Trophoblast cell (in vitro differentiated cells and primary cell): ENCODE data around the gene DBH.

ENCODE experiments used
- DNase-seq, 2 donors: peaks; one replicate each; pipeline ENCODE4 v3.0.0-alpha.2; 2016
- H2AFZ ChIP-seq: 2 replicates; pipeline ENCODE4 v1.6.1; 2013; ENCODE audit warnings: low read length, moderate library complexity, mild to moderate bottlenecking; ENCODE audit not compliant: insufficient read depth, poor library complexity
- H2AK5ac ChIP-seq: 2 replicates; pipeline ENCODE4 v1.6.1; 2013; ENCODE audit warnings: mild to moderate bottlenecking, low read length
- H2BK120ac ChIP-seq: 2 replicates; pipeline ENCODE4 v1.6.1; 2013; ENCODE audit warnings: low read length, mild to moderate bottlenecking, moderate library complexity; ENCODE audit not compliant: insufficient read depth, poor library complexity
- H2BK12ac ChIP-seq: 2 replicates; pipeline ENCODE4 v1.6.1; 2013; ENCODE audit warnings: mild to moderate bottlenecking, low read length, moderate library complexity
- H2BK5ac ChIP-seq: 2 replicates; pipeline ENCODE4 v1.6.1; 2013; ENCODE audit warnings: low read length, low read depth, moderate library complexity, mild to moderate bottlenecking; ENCODE audit not compliant: poor library complexity
- H3K14ac ChIP-seq: 2 replicates; pipeline ENCODE4 v1.6.1; 2013; ENCODE audit warnings: mild to moderate bottlenecking, low read length
- H3K18ac ChIP-seq: 2 replicates; pipeline ENCODE4 v1.6.1; 2013; ENCODE audit warnings: mild to moderate bottlenecking, low read length
- H3K23ac ChIP-seq: 2 replicates; pipeline ENCODE4 v1.6.1; 2013; ENCODE audit warnings: low read length
- H3K27ac ChIP-seq: 2 replicates; pipeline ENCODE4 v1.5.1; 2013; ENCODE audit warnings: low read depth, mild to moderate bottlenecking, inconsistent platforms, low read length, moderate library complexity
- H3K27me3 ChIP-seq: 2 replicates; pipeline ENCODE4 v1.6.1; 2013; ENCODE audit warnings: inconsistent platforms, mild to moderate bottlenecking, low read length, moderate library complexity; ENCODE audit not compliant: insufficient read depth
- H3K36me3 ChIP-seq, 2 experiments: 1 replicate in 1 of 2; 2 replicates in 1 of 2; pipeline ENCODE4 v1.6.1; 2013; ENCODE audit warnings: low read length in 2 of 2, mild to moderate bottlenecking in 2 of 2, moderate library complexity in 1 of 2; ENCODE audit not compliant: insufficient read depth in 2 of 2, control insufficient read depth in 1 of 2
- H3K4ac ChIP-seq: 2 replicates; pipeline ENCODE4 v1.6.1; 2013; ENCODE audit warnings: low read depth, mild to moderate bottlenecking, low read length, moderate library complexity
- H3K4me1 ChIP-seq, 2 experiments: 1 replicate in 1 of 2; 2 replicates in 1 of 2; pipeline ENCODE4 v1.6.1; 2013; ENCODE audit warnings: low read length in 2 of 2, mild to moderate bottlenecking in 2 of 2, moderate library complexity in 1 of 2; ENCODE audit not compliant: insufficient read depth in 2 of 2, control insufficient read depth in 1 of 2
- H3K4me2 ChIP-seq: 2 replicates; pipeline ENCODE4 v1.6.1; 2013; ENCODE audit warnings: inconsistent platforms, mild to moderate bottlenecking, low read length, moderate library complexity
- H3K4me3 ChIP-seq: 2 replicates; pipeline ENCODE4 v1.5.1; 2013; ENCODE audit warnings: mild to moderate bottlenecking, low read depth, low read length, inconsistent platforms
- H3K79me1 ChIP-seq: one replicate; pipeline ENCODE4 v1.6.1; 2013; ENCODE audit warnings: low read length
- H3K79me2 ChIP-seq: 2 replicates; pipeline ENCODE4 v1.6.1; 2013; ENCODE audit warnings: low read length, mild to moderate bottlenecking; ENCODE audit not compliant: control insufficient read depth, insufficient read depth, poor library complexity
- H3K9ac ChIP-seq: 2 replicates; pipeline ENCODE4 v1.6.1; 2013; ENCODE audit warnings: mild to moderate bottlenecking, low read length
- H3K9me3 ChIP-seq: 2 replicates; pipeline ENCODE4 v1.6.1; 2013; ENCODE audit warnings: low read depth, mild to moderate bottlenecking, control low read depth, inconsistent platforms, low read length; ENCODE audit not compliant: insufficient read depth
- H4K12ac ChIP-seq: 2 replicates; pipeline ENCODE4 v1.6.1; 2013; ENCODE audit warnings: low read depth, mild to moderate bottlenecking, low read length, moderate library complexity
- H4K8ac ChIP-seq: 2 replicates; pipeline ENCODE4 v1.6.1; 2013; ENCODE audit warnings: low read depth, mild to moderate bottlenecking, low read length, moderate library complexity
- H4K91ac ChIP-seq: one replicate; pipeline ENCODE4 v1.6.1; 2013; ENCODE audit warnings: low read depth, mild to moderate bottlenecking, low read length, moderate library complexity
- WGBS: extraction: QIAGEN DNeasy Blood & Tissue Kit; methylation state at CpG from one replicate; pipeline ENCODE4 v1.1.7; 2013; ENCODE audit warnings: missing lambda C conversion rate; ENCODE audit not compliant: insufficient read length, insufficient coverage; ENCODE audit errors: extremely low coverage; 5-methylcytosine and 5-hydroxymethylcytosine counted together

Gene DBH

DNA sequence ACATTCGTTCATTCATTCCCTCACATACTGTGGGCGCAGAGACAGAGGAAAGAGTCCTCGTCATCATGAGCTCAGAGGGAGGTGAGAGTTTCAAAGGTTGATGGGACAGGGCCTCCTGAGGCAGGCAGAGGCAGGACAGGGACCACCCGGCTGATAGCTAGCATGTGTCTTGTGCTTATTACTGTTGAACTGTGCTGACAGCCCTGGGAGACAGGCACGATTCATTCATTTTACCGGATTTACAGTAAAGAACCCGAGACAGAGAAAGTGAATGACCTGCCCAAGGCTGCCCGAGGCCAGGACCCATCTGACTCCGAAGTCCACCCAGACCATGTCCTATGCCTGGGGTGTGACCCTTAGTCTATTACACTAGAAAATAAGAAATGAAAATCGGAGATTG is 22.1 kb upstream of the DBH start:
- no peak overlapping the region for H3K9ac ChIP-seq
- H3K79me2 ChIP-seq = no peaks in the 10 kb centered on the region
- no peak overlapping the region for H3K4ac ChIP-seq
- H3K4me2 ChIP-seq = no peak overlapping the region
- no peak overlapping the region for H4K91ac ChIP-seq
- no peaks in the 10 kb centered on the region for H3K9me3 ChIP-seq
- H3K4me3 ChIP-seq = no peak overlapping the region
- H4K12ac ChIP-seq = no peak overlapping the region
- H3K14ac ChIP-seq = no peak overlapping the region
- H3K27me3 ChIP-seq = peaks cover 5% of the 10 kb centered on the region
- H2AK5ac ChIP-seq = no peak overlapping the region
- H2BK5ac ChIP-seq = no peak overlapping the region
- H2AFZ ChIP-seq = no peak overlapping the region
- no peak overlapping the region for H3K27ac ChIP-seq
- no CpG with 5 or more reads among the region's 10 CpGs for WGBS
- H3K4me1 ChIP-seq = no peaks in the 10 kb centered on the region
- no peaks in the 10 kb centered on the region for H3K79me1 ChIP-seq
- no peak overlapping the region for H4K8ac ChIP-seq
- no peak overlapping the region for H2BK120ac ChIP-seq
- H2BK12ac ChIP-seq = no peak overlapping the region
- no peak for DNase-seq
- H3K23ac ChIP-seq = no peak overlapping the region
- no peak overlapping the region for H3K18ac ChIP-seq
- H3K36me3 ChIP-seq = no peaks in the 10 kb centered on the region

- Histone ChIP-seq H2AFZ (no peak overlapping the region), H3K36me3 (no peaks in the 10 kb centered on the region), H3K4ac (no peak overlapping the region), H2BK120ac (no peak overlapping the region), H3K9ac (no peak overlapping the region), H3K79me2 (no peaks in the 10 kb centered on the region), H3K9me3 (no peaks in the 10 kb centered on the region), H2BK5ac (no peak overlapping the region), H3K79me1 (no peaks in the 10 kb centered on the region), H3K4me2 (no peak overlapping the region), H3K18ac (no peak overlapping the region), H4K12ac (no peak overlapping the region), H3K4me1 (no peaks in the 10 kb centered on the region), H4K91ac (no peak overlapping the region), H2AK5ac (no peak overlapping the region), H3K14ac (no peak overlapping the region), H3K27ac (no peak overlapping the region), H4K8ac (no peak overlapping the region), H3K4me3 (no peak overlapping the region), H3K27me3 (peaks cover 2% of the 10 kb centered on the region), H2BK12ac (no peak overlapping the region), H3K23ac (no peak overlapping the region)
- no CpG with 5 or more reads among the region's 5 CpGs for WGBS
- DNase-seq = no peak
Measured at GRCh38 chr9:133614678-133615077, 21.5 kb upstream of the DBH start.

GRCh38 chr9:133615186-133615585 is 21.0 kb upstream of the DBH start:
- Histone ChIP-seq H3K18ac (no peak overlapping the region), H3K23ac (no peak overlapping the region), H3K27ac (no peak overlapping the region), H3K9ac (no peak overlapping the region), H3K14ac (no peak overlapping the region), H3K79me2 (no peaks in the 10 kb centered on the region), H3K9me3 (no peaks in the 10 kb centered on the region), H3K4me1 (no peaks in the 10 kb centered on the region), H3K27me3 (no peaks in the 10 kb centered on the region), H4K12ac (no peak overlapping the region), H2AK5ac (no peak overlapping the region), H4K91ac (no peak overlapping the region), H2BK12ac (no peak overlapping the region), H3K79me1 (no peaks in the 10 kb centered on the region), H3K36me3 (no peaks in the 10 kb centered on the region), H3K4ac (no peak overlapping the region), H4K8ac (no peak overlapping the region), H3K4me2 (no peak overlapping the region), H2AFZ (no peak overlapping the region), H3K4me3 (no peak overlapping the region), H2BK5ac (no peak overlapping the region), H2BK120ac (no peak overlapping the region)
- DNase-seq = no peak
- no CpG with 5 or more reads among the region's 16 CpGs for WGBS

GRCh38 chr9:133615606-133616188 is 20.5 kb upstream of the DBH start:
- no peaks in the 10 kb centered on the region for H3K27me3 ChIP-seq
- H3K4me1 ChIP-seq = no peaks in the 10 kb centered on the region
- DNase-seq = no peak
- H4K8ac ChIP-seq = no peak overlapping the region
- H3K4me3 ChIP-seq = no peak overlapping the region
- no peak overlapping the region for H4K12ac ChIP-seq
- H3K4me2 ChIP-seq = no peak overlapping the region
- no peak overlapping the region for H3K14ac ChIP-seq
- no peak overlapping the region for H2BK5ac ChIP-seq
- no peak overlapping the region for H3K27ac ChIP-seq
- H2AFZ ChIP-seq = no peak overlapping the region
- H3K4ac ChIP-seq = no peak overlapping the region
- no peak overlapping the region for H2AK5ac ChIP-seq
- H3K79me1 ChIP-seq = no peaks in the 10 kb centered on the region
- no peak overlapping the region for H3K18ac ChIP-seq
- H2BK12ac ChIP-seq = no peak overlapping the region
- no peak overlapping the region for H3K23ac ChIP-seq
- H3K9ac ChIP-seq = no peak overlapping the region
- H3K79me2 ChIP-seq = no peaks in the 10 kb centered on the region
- H4K91ac ChIP-seq = no peak overlapping the region
- no peaks in the 10 kb centered on the region for H3K9me3 ChIP-seq
- H2BK120ac ChIP-seq = no peak overlapping the region
- H3K36me3 ChIP-seq = no peaks in the 10 kb centered on the region
- no CpG with 5 or more reads among the region's 13 CpGs for WGBS
